HEK293 (cell line): ENCODE data around the gene TOR4A.

Experiments used
- CTCF ChIA-PET: fragments of 350-600 bp; formaldehyde crosslinking; extraction: SDS; loops from one replicate; lab custom pipeline; 2021; ENCODE audit warnings: antibody characterized with exemption; lab: Yijun Ruan, JAX
- POLR2A ChIA-PET: fragments of 300-600 bp; formaldehyde crosslinking; extraction: SDS; loops from one replicate; lab custom pipeline; 2020; ENCODE audit warnings: antibody characterized with exemption, inconsistent platforms; lab: Yijun Ruan, JAX
- H3K27ac ChIP-seq: fragments of 200-500 bp; sonication (Bioruptor generic); 2 replicates; pipeline ENCODE4 v1.5.1; 2014; ENCODE audit warnings: low read depth, low read length, control low read depth, inconsistent platforms; ENCODE audit errors: extremely low read depth
- H3K36me3 ChIP-seq, 2 experiments: fragments of 200-500 bp in 1 of 2; sonication (Bioruptor generic) in 1 of 2; 1 replicate in 1 of 2; 2 replicates in 1 of 2; pipeline ENCODE4 v1.5.1; 2014 to 2017; ENCODE audit warnings: inconsistent platforms in 2 of 2, low read length in 2 of 2; ENCODE audit not compliant: control insufficient read depth in 2 of 2, insufficient read depth in 1 of 2
- H3K4me1 ChIP-seq: fragments of 200-500 bp; sonication (Bioruptor generic); 2 replicates; pipeline ENCODE4 v1.5.1; 2014; ENCODE audit warnings: mild to moderate bottlenecking, low read length, inconsistent platforms; ENCODE audit not compliant: control insufficient read depth, insufficient read depth
- H3K4me3 ChIP-seq: 2 replicates; pipeline ENCODE4 v1.5.1; 2011; ENCODE audit warnings: low read depth, mild to moderate bottlenecking, control low read depth, low read length, moderate library complexity
- H3K9me3 ChIP-seq: fragments of 200-500 bp; sonication (Bioruptor generic); 2 replicates; pipeline ENCODE4 v1.5.1; 2014; ENCODE audit warnings: low read depth, low read length, inconsistent platforms; ENCODE audit not compliant: control insufficient read depth, insufficient read depth
- CTCF ChIP-seq: fragments of 450-650 bp; formaldehyde crosslinking; IDR thresholded peaks from 2 replicates; pipeline ENCODE4 v1.5.1; 2016; ENCODE audit warnings: missing biosample characterization, missing genetic modification characterization
- GFI1B ChIP-seq: fragments of 450-650 bp; formaldehyde crosslinking; IDR thresholded peaks from 2 replicates; pipeline ENCODE4 v1.5.1; 2016; ENCODE audit warnings: missing biosample characterization, missing genetic modification characterization
- GLIS1 ChIP-seq: fragments of 450-650 bp; formaldehyde crosslinking; IDR thresholded peaks from 2 replicates; pipeline ENCODE4 v1.5.1; 2016; ENCODE audit warnings: missing biosample characterization, missing genetic modification characterization
- HIC1 ChIP-seq: fragments of 450-650 bp; formaldehyde crosslinking; IDR thresholded peaks from 2 replicates; pipeline ENCODE4 v1.5.1; 2016; ENCODE audit warnings: missing biosample characterization, missing genetic modification characterization
- HOXC10 ChIP-seq: sonication (generic); formaldehyde crosslinking; IDR thresholded peaks from 2 replicates; pipeline ENCODE4 v1.8.1; 2023; ENCODE audit warnings: mild to moderate bottlenecking, missing genetic modification reagents
- HOXD13 ChIP-seq: sonication (generic); formaldehyde crosslinking; IDR thresholded peaks from 2 replicates; pipeline ENCODE4 v1.8.0; 2022; ENCODE audit warnings: missing genetic modification reagents, borderline replicate concordance
- MEIS1 ChIP-seq: sonication (generic); formaldehyde crosslinking; IDR thresholded peaks from 2 replicates; pipeline ENCODE4 v1.8.1; 2022; ENCODE audit warnings: missing genetic modification reagents, mild to moderate bottlenecking, borderline replicate concordance
- RBAK ChIP-seq: fragments of 450-650 bp; formaldehyde crosslinking; IDR thresholded peaks from 2 replicates; pipeline ENCODE4 v1.5.1; 2016; ENCODE audit warnings: missing biosample characterization, missing genetic modification characterization
- SCRT1 ChIP-seq: fragments of 450-650 bp; formaldehyde crosslinking; IDR thresholded peaks from 2 replicates; pipeline ENCODE4 v1.5.1; 2016; ENCODE audit warnings: missing biosample characterization, missing genetic modification characterization, borderline replicate concordance
- SCRT2 ChIP-seq: fragments of 450-650 bp; formaldehyde crosslinking; IDR thresholded peaks from 2 replicates; pipeline ENCODE4 v1.5.1; 2016; ENCODE audit warnings: missing biosample characterization, missing genetic modification characterization
- SP2 ChIP-seq: fragments of 450-650 bp; formaldehyde crosslinking; IDR thresholded peaks from 2 replicates; pipeline ENCODE4 v1.5.1; 2016; ENCODE audit warnings: missing biosample characterization, missing genetic modification characterization
- ZBTB44 ChIP-seq: fragments of 450-650 bp; IDR thresholded peaks from 2 replicates; pipeline ENCODE4 v1.5.1; 2018; ENCODE audit warnings: missing biosample characterization, mild to moderate bottlenecking, missing genetic modification characterization
- ZFHX2 ChIP-seq: fragments of 450-650 bp; formaldehyde crosslinking; conservative IDR thresholded peaks from 2 replicates; pipeline ENCODE4 v1.5.1; 2016; ENCODE audit warnings: missing biosample characterization, missing genetic modification characterization
- ZNF132 ChIP-seq: fragments of 450-650 bp; formaldehyde crosslinking; IDR thresholded peaks from 2 replicates; pipeline ENCODE4 v1.5.1; 2017; ENCODE audit warnings: missing biosample characterization, missing genetic modification characterization, borderline replicate concordance
- ZNF140 ChIP-seq: fragments of 450-650 bp; formaldehyde crosslinking; IDR thresholded peaks from 2 replicates; pipeline ENCODE4 v1.5.1; 2016; ENCODE audit warnings: missing biosample characterization, missing genetic modification characterization
- ZNF221 ChIP-seq: fragments of 450-650 bp; formaldehyde crosslinking; IDR thresholded peaks from 2 replicates; pipeline ENCODE4 v1.5.1; 2017; ENCODE audit warnings: missing biosample characterization, missing genetic modification characterization, borderline replicate concordance
- ZNF311 ChIP-seq: fragments of 450-650 bp; formaldehyde crosslinking; IDR thresholded peaks from 2 replicates; pipeline ENCODE4 v1.5.1; 2017; ENCODE audit warnings: missing biosample characterization, missing genetic modification characterization, borderline replicate concordance
- ZNF341 ChIP-seq: fragments of 450-650 bp; formaldehyde crosslinking; IDR thresholded peaks from 2 replicates; pipeline ENCODE4; 2016; ENCODE audit warnings: low read depth, missing biosample characterization, missing genetic modification characterization
- ZNF416 ChIP-seq: fragments of 450-650 bp; formaldehyde crosslinking; IDR thresholded peaks from 2 replicates; pipeline ENCODE4 v1.5.1; 2016; ENCODE audit warnings: missing biosample characterization, missing genetic modification characterization
- ZNF510 ChIP-seq: fragments of 450-650 bp; formaldehyde crosslinking; IDR thresholded peaks from 2 replicates; pipeline ENCODE4 v1.5.1; 2018; ENCODE audit warnings: mild to moderate bottlenecking, missing genetic modification characterization, missing biosample characterization; ENCODE audit not compliant: insufficient replicate concordance
- ZNF571 ChIP-seq: fragments of 450-650 bp; formaldehyde crosslinking; IDR thresholded peaks from 2 replicates; pipeline ENCODE4 v1.5.0; 2017; ENCODE audit warnings: missing biosample characterization, missing genetic modification characterization
- ZNF580 ChIP-seq: fragments of 450-650 bp; formaldehyde crosslinking; IDR thresholded peaks from 2 replicates; pipeline ENCODE4 v1.5.1; 2016; ENCODE audit warnings: missing biosample characterization, missing genetic modification characterization
- ZNF629 ChIP-seq: fragments of 450-650 bp; formaldehyde crosslinking; IDR thresholded peaks from 2 replicates; pipeline ENCODE4 v1.5.1; 2017; ENCODE audit warnings: missing biosample characterization, missing genetic modification characterization
- ZNF639 ChIP-seq: fragments of 450-650 bp; formaldehyde crosslinking; IDR thresholded peaks from 2 replicates; pipeline ENCODE4 v1.5.1; 2016; ENCODE audit warnings: missing biosample characterization, missing genetic modification characterization
- ZNF645 ChIP-seq: fragments of 450-650 bp; formaldehyde crosslinking; IDR thresholded peaks from 2 replicates; pipeline ENCODE4; 2016; ENCODE audit warnings: missing biosample characterization, missing genetic modification characterization
- ZNF670 ChIP-seq: fragments of 450-650 bp; formaldehyde crosslinking; IDR thresholded peaks from 2 replicates; pipeline ENCODE4 v1.5.1; 2016; ENCODE audit warnings: missing biosample characterization, missing genetic modification characterization, low read depth
- ZNF76 ChIP-seq: fragments of 450-650 bp; formaldehyde crosslinking; IDR thresholded peaks from 2 replicates; pipeline ENCODE4; 2016; ENCODE audit warnings: low read depth, missing biosample characterization, missing genetic modification characterization, borderline replicate concordance
- ZNF830 ChIP-seq: fragments of 450-650 bp; IDR thresholded peaks from 2 replicates; pipeline ENCODE4 v1.5.0; 2018; ENCODE audit warnings: missing biosample characterization, missing genetic modification characterization, low read depth, mild to moderate bottlenecking, moderate library complexity
- ZNF837 ChIP-seq: fragments of 450-650 bp; formaldehyde crosslinking; IDR thresholded peaks from 2 replicates; pipeline ENCODE4 v1.5.1; 2016; ENCODE audit warnings: missing biosample characterization, missing genetic modification characterization
- ZSCAN30 ChIP-seq: fragments of 450-650 bp; IDR thresholded peaks from 2 replicates; pipeline ENCODE4 v1.5.1; 2018; ENCODE audit warnings: missing biosample characterization, mild to moderate bottlenecking, missing genetic modification characterization, moderate library complexity

Gene TOR4A

GRCh38 chr9:137273611-137274320 is 3.8 kb upstream of the TOR4A start (continued):
- TF ChIP-seq CTCF (tag by site-specific recombination) (no peak), ZNF341 (no peak; the same call in 1 of the 2 replicates), ZNF132 (tag by site-specific recombination) (no peak), SCRT2 (tag by site-specific recombination) (peak; percentile 76), ZNF580 (tag by site-specific recombination) (no peak), GLIS1 (0 out of 2 replicates have a peak, but pooled peaks have one; percentile 13), ZBTB44 (no peak), HOXC10 (no peak), ZNF571 (tag by site-specific recombination) (no peak), HIC1 (tag by site-specific recombination) (no peak), ZNF510 (tag by site-specific recombination) (no peak), ZNF629 (tag by site-specific recombination) (no peak), ZNF416 (no peak), ZNF76 (tag by site-specific recombination) (no peak), SCRT1 (tag by site-specific recombination) (0 out of 2 replicates have a peak, but pooled peaks have one; percentile 37), HOXD13 (no peak), ZNF670 (tag by site-specific recombination) (no peak), ZNF311 (no peak), ZSCAN30 (no peak)
- TF ChIP-seq, all 188 proteins: peak for 4

GRCh38 chr9:137275203-137275587 is 2.3 kb upstream of the TOR4A start:
- Histone ChIP-seq H3K9me3 (no peaks in the 10 kb centered on the region), H3K27ac (no peak overlapping the region), H3K4me3 (no peak overlapping the region), H3K4me1 (0 out of 2 replicates have a peak, but pooled peaks cover 4% of the 10 kb centered on the region), H3K36me3 (peaks cover 0 to 34% of the 10 kb centered on the region in 2 experiments; a peak in 2 of 3 replicates)
- ChIA-PET POLR2A (interaction anchor here (0.5 to 1.9 kb wide), 5 partner anchors 14 to 277 kb away, joined by 3 to 7 read pairs (median 3); partner anchors contain the start of genes MRPL41 and TUBB4B), CTCF (no interaction called here)
- TF ChIP-seq ZNF221 (tag by site-specific recombination) (no peak), ZFHX2 (tag by site-specific recombination) (no peak), HOXC10 (no peak), ZNF830 (tag by site-specific recombination) (no peak), SCRT1 (tag by site-specific recombination) (no peak), ZNF837 (tag by site-specific recombination) (no peak), ZNF140 (no peak), SP2 (no peak), ZNF639 (no peak), ZNF645 (no peak), RBAK (tag by site-specific recombination) (no peak), MEIS1 (no peak), GFI1B (tag by site-specific recombination) (no peak)
